SHP77 (cell line): ENCODE data around the gene CAMSAP1.

Experiments
- DNase-seq, 2 experiments: peaks; one replicate each; lab custom pipeline; 2025; lab: John Stamatoyannopoulos, UW

The CAMSAP1 gene

GRCh38 chr9:135759676-135760300, 147.6 kb downstream of the CAMSAP1 start:
- DNase-seq = no peak

GRCh38 chr9:135758870-135759269, 148.5 kb downstream of the CAMSAP1 start:
- no peak for DNase-seq
